OCI-LY1 (cell line): ENCODE data around the gene CSAD.
"Not testable (repeated sequence)": the region's sequence is repeated elsewhere in the genome, so short reads cannot be mapped to it uniquely, and the experiment has no call there.

Experiments used
- H2AFZ ChIP-seq: fragments of 200-600 bp; sonication (generic), shearing (Covaris generic); 2 replicates; pipeline ENCODE4 v1.6.0; 2014; ENCODE audit warnings: antibody characterized with exemption, mild to moderate bottlenecking, low read length
- H3F3A ChIP-seq: fragments of 200-600 bp; sonication (generic), shearing (Covaris generic); 2 replicates; pipeline ENCODE4 v1.6.0; 2014; ENCODE audit warnings: mild to moderate bottlenecking, antibody characterized with exemption, low read length, moderate library complexity; ENCODE audit not compliant: insufficient read depth
- H3K27ac ChIP-seq: fragments of 200-600 bp; sonication (generic); 2 replicates; pipeline ENCODE4 v1.5.1; 2014; ENCODE audit warnings: low read length, mixed run types, mild to moderate bottlenecking, low read depth; ENCODE audit not compliant: poor library complexity, severe bottlenecking
- H3K27me3 ChIP-seq: fragments of 200-600 bp; sonication (generic); 2 replicates; pipeline ENCODE4 v1.6.0; 2014; ENCODE audit warnings: antibody characterized with exemption, mild to moderate bottlenecking, low read length, moderate library complexity; ENCODE audit not compliant: insufficient read depth
- H3K36me3 ChIP-seq: fragments of 200-600 bp; sonication (generic); 2 replicates; pipeline ENCODE4 v1.6.1; 2014; ENCODE audit warnings: mild to moderate bottlenecking, antibody characterized with exemption, low read length, moderate library complexity, mixed read lengths; ENCODE audit not compliant: insufficient read depth
- H3K4me1 ChIP-seq: fragments of 200-600 bp; sonication (generic); 2 replicates; pipeline ENCODE4 v1.5.1; 2014; ENCODE audit warnings: mild to moderate bottlenecking, low read length, moderate library complexity; ENCODE audit not compliant: insufficient read depth, severe bottlenecking
- H3K4me2 ChIP-seq: fragments of 200-600 bp; sonication (generic), shearing (Covaris generic); 2 replicates; pipeline ENCODE4 v1.6.1; 2014; ENCODE audit warnings: low read length
- H3K4me3 ChIP-seq: fragments of 200-600 bp; sonication (generic); 2 replicates; pipeline ENCODE4 v1.5.1; 2014; ENCODE audit warnings: low read length, low read depth, mild to moderate bottlenecking, mixed read lengths; ENCODE audit not compliant: poor library complexity, severe bottlenecking
- H3K79me2 ChIP-seq: fragments of 200-600 bp; shearing (Covaris generic); 2 replicates; pipeline ENCODE4 v1.6.1; 2016; ENCODE audit warnings: mixed run types, low read length, mixed read lengths; ENCODE audit not compliant: insufficient read depth
- H3K9ac ChIP-seq: fragments of 200-600 bp; sonication (generic), shearing (Covaris generic); 2 replicates; pipeline ENCODE4 v1.6.1; 2014; ENCODE audit warnings: mild to moderate bottlenecking, low read length, mixed read lengths
- H3K9me2 ChIP-seq: fragments of 200-600 bp; sonication (generic), shearing (Covaris generic); 2 replicates; pipeline ENCODE4 v1.6.1; 2014; ENCODE audit warnings: low read depth, mild to moderate bottlenecking, low read length, mixed read lengths
- H3K9me3 ChIP-seq: fragments of 200-600 bp; shearing (Covaris generic); 2 replicates; pipeline ENCODE4 v1.6.1; 2014; ENCODE audit warnings: low read length, mixed read lengths
- H4K20me1 ChIP-seq: fragments of 200-600 bp; sonication (generic), shearing (Covaris generic); 2 replicates; pipeline ENCODE4 v1.6.0; 2016; ENCODE audit warnings: mild to moderate bottlenecking, low read length; ENCODE audit not compliant: insufficient read depth
- CTCF ChIP-seq: fragments of 200-600 bp; sonication (generic), shearing (Covaris generic); IDR thresholded peaks from 2 replicates; pipeline ENCODE4 v1.5.1; 2017; ENCODE audit warnings: mild to moderate bottlenecking, antibody characterized with exemption, low read length, moderate library complexity, mixed read lengths
- EZH2 ChIP-seq: fragments of 200-600 bp; sonication (generic), shearing (Covaris generic); IDR thresholded peaks from 2 replicates; pipeline ENCODE4 v1.8.0; 2017; ENCODE audit warnings: borderline replicate concordance, mixed run types, mild to moderate bottlenecking, antibody characterized with exemption, low read length, moderate library complexity, mixed read lengths

Gene CSAD

GRCh38 chr12:53113136-53113705, 67.5 kb downstream of the CSAD start:
- H3K9me3 ChIP-seq, result no peaks in the 10 kb centered on the region
- TF ChIP-seq CTCF (no peak), EZH2 (no peak)
- no peaks in the 10 kb centered on the region for H3F3A ChIP-seq
- H4K20me1 ChIP-seq, result no peaks in the 10 kb centered on the region
- no peak overlapping the region for H3K9ac ChIP-seq
- peaks cover 4% of the 10 kb centered on the region; the same call in 1 of the 2 replicates for H3K36me3 ChIP-seq
- peak overlapping the region; percentile 6; the same call in 1 of the 2 replicates for H3K4me2 ChIP-seq
- H3K27me3 ChIP-seq, result no peaks in the 10 kb centered on the region
- H3K9me2 ChIP-seq, result no peaks in the 10 kb centered on the region
- peak overlapping the region; percentile 54 for H3K27ac ChIP-seq
- no peaks in the 10 kb centered on the region for H3K79me2 ChIP-seq
- H2AFZ ChIP-seq, result no peak overlapping the region
- no peak overlapping the region for H3K4me3 ChIP-seq
- peaks cover 22% of the 10 kb centered on the region for H3K4me1 ChIP-seq

- not testable (repeated sequence) for H3K9me3 ChIP-seq, H4K20me1 ChIP-seq, H3K27ac ChIP-seq, H3F3A ChIP-seq, H2AFZ ChIP-seq, H3K4me2 ChIP-seq, H3K9ac ChIP-seq, H3K79me2 ChIP-seq, H3K4me3 ChIP-seq, H3K27me3 ChIP-seq, H3K9me2 ChIP-seq, H3K36me3 ChIP-seq
- peaks cover 22% of the 10 kb centered on the region for H3K4me1 ChIP-seq
Measured at GRCh38 chr12:53112431-53112830, 68.3 kb downstream of the CSAD start.
